HUES48 (cell line): ENCODE results near the gene TCEAL7.
"Not testable (repeated sequence)": the region's sequence is repeated elsewhere in the genome, so short reads cannot be mapped to it uniquely, and the experiment has no call there.

ENCODE experiments used
- H3K27ac ChIP-seq: one replicate; pipeline ENCODE4 v1.7.0; 2013; ENCODE audit warnings: low read depth, low read length, inconsistent platforms
- H3K27me3 ChIP-seq: 2 replicates; pipeline ENCODE4 v1.6.1; 2013; ENCODE audit warnings: mild to moderate bottlenecking, low read length; ENCODE audit not compliant: control insufficient read depth, insufficient read depth
- H3K36me3 ChIP-seq: 2 replicates; pipeline ENCODE4 v1.6.1; 2013; ENCODE audit warnings: low read length; ENCODE audit not compliant: control insufficient read depth, insufficient read depth
- H3K4me1 ChIP-seq: 2 replicates; pipeline ENCODE4 v1.6.1; 2013; ENCODE audit warnings: mild to moderate bottlenecking, low read length; ENCODE audit not compliant: control insufficient read depth, insufficient read depth
- H3K4me3 ChIP-seq: 2 replicates; pipeline ENCODE4 v1.5.1; 2013; ENCODE audit warnings: mild to moderate bottlenecking, low read depth, low read length
- H3K9ac ChIP-seq: 2 replicates; pipeline ENCODE4 v1.6.1; 2013; ENCODE audit warnings: mild to moderate bottlenecking, low read depth, low read length, moderate library complexity
- H3K9me3 ChIP-seq: 2 replicates; pipeline ENCODE4 v1.6.1; 2013; ENCODE audit warnings: low read length; ENCODE audit not compliant: control insufficient read depth, insufficient read depth

TCEAL7 gene, protein sequence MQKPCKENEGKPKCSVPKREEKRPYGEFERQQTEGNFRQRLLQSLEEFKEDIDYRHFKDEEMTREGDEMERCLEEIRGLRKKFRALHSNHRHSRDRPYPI

DNA sequence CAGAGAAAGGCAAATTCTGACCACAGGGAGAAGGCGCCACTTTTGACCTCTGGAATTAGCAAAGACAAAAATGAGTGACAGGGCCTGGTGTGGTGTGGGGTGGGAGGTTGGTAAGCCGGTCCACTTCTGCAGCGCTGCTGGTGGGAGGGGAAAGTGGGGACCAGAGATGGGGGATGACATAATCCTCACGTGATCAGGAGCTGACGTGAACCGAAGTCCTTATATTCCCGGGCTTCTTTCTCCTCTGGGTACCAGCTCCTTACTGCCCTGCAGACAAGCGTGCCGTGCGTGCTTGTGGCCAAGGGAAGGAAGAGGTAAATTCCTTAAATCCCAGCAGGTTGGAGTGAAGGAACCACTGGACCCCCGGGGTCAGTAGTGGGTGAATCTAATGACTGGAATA is at the start of gene TCEAL7:
TSS of gene TCEAL7 (plus strand) at position 249 of the 400 bp plus-strand sequence. CDS start 1,165 bp downstream, outside the sequence.
- peak within 1 kb of the TSS; percentile 66 for H3K27ac ChIP-seq
- H3K36me3 ChIP-seq: no peaks in the 10 kb centered on the region
- no peaks in the 10 kb centered on the region for H3K9me3 ChIP-seq
- H3K9ac ChIP-seq: peak within 1 kb of the TSS; percentile 10; the same call in 1 of the 2 replicates
- peaks cover 11% of the 10 kb centered on the region; the same call in 1 of the 2 replicates for H3K27me3 ChIP-seq
- H3K4me1 ChIP-seq: peaks cover 28% of the 10 kb centered on the region
- peak within 1 kb of the TSS; percentile 50 for H3K4me3 ChIP-seq

GRCh38 chrX:103293118-103293517 is 36.9 kb upstream of the TCEAL7 start:
- H3K4me1 ChIP-seq: peaks cover 20% of the 10 kb centered on the region
- no peaks in the 10 kb centered on the region for H3K9me3 ChIP-seq
- H3K27ac ChIP-seq: no peak overlapping the region
- peaks cover 50% of the 10 kb centered on the region for H3K27me3 ChIP-seq
- H3K9ac ChIP-seq: no peak overlapping the region
- no peaks in the 10 kb centered on the region for H3K36me3 ChIP-seq
- no peak overlapping the region for H3K4me3 ChIP-seq

GRCh38 chrX:103304705-103305104 is 25.3 kb upstream of the TCEAL7 start:
- Histone ChIP-seq H3K9ac (no peak overlapping the region), H3K9me3 (no peaks in the 10 kb centered on the region), H3K27ac (no peak overlapping the region), H3K4me1 (no peaks in the 10 kb centered on the region), H3K36me3 (peaks cover 11% of the 10 kb centered on the region), H3K27me3 (peaks cover 13% of the 10 kb centered on the region; the same call in 1 of the 2 replicates), H3K4me3 (no peak overlapping the region)

DNA sequence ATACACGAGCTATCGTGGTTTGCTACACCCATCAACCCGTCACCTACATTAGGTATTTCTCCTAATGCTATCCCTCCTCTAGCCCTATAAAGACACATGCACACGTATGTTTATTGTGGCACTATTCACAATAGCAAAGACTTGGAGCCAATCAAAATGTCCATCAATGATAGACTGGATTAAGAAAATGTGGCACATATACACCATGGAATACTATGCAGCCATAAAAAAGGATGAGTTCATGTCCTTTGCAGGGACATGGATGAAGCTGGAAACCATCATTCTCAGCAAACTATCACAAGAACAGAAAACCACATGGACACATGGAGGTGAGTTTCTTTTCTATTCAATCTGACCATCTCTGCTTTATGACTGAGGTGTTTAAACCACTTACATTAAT is 24.4 kb upstream of the TCEAL7 start:
- Histone ChIP-seq H3K27me3 (peaks cover 13% of the 10 kb centered on the region; the same call in 1 of the 2 replicates), H3K36me3 (peaks cover 11% of the 10 kb centered on the region)
- not testable (repeated sequence) for H3K9me3 ChIP-seq, H3K27ac ChIP-seq, H3K4me1 ChIP-seq, H3K9ac ChIP-seq, H3K4me3 ChIP-seq

DNA sequence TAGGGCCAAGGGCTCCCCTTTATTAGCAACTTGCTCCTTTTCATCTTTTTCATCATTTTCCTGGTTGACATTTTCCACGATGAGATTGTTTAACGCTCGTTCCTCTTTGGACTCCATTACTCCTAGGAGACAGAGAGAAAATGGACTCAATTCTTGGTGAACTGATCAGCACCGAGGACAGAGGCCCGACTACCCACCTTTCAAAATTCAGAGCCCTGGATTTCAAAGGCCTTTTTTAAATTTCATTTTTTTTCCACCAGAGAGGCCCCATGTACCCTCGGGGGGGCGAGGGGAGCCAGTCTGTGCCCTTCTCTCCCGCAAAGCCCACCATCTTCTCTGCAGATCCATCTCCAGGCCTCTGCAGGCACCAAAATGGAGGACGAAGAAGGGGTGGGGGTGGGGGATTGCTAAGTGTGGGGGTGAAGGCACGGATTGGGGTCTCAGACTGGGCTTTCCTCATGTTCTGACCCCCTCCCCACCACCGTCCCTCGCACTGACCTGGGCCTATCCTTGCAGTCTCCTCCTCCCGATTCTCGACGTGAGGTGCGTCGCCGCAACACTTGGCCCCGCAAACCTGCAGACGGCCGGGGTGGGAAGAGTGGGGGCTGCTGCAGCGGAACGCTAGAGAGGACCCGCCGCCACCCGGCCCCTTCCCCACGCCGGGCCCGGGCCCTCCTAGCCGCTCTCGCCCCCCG is 20.0 kb upstream of the TCEAL7 start:
- H3K4me1 ChIP-seq: peaks cover 6% of the 10 kb centered on the region
- H3K36me3 ChIP-seq: peaks cover 11% of the 10 kb centered on the region
- H3K27me3 ChIP-seq: peaks cover 12% of the 10 kb centered on the region
- no peaks in the 10 kb centered on the region for H3K9me3 ChIP-seq
- peak overlapping the region; percentile 80 for H3K4me3 ChIP-seq
- peak overlapping the region; percentile 81 for H3K9ac ChIP-seq
- peak overlapping the region; percentile 71 for H3K27ac ChIP-seq

DNA sequence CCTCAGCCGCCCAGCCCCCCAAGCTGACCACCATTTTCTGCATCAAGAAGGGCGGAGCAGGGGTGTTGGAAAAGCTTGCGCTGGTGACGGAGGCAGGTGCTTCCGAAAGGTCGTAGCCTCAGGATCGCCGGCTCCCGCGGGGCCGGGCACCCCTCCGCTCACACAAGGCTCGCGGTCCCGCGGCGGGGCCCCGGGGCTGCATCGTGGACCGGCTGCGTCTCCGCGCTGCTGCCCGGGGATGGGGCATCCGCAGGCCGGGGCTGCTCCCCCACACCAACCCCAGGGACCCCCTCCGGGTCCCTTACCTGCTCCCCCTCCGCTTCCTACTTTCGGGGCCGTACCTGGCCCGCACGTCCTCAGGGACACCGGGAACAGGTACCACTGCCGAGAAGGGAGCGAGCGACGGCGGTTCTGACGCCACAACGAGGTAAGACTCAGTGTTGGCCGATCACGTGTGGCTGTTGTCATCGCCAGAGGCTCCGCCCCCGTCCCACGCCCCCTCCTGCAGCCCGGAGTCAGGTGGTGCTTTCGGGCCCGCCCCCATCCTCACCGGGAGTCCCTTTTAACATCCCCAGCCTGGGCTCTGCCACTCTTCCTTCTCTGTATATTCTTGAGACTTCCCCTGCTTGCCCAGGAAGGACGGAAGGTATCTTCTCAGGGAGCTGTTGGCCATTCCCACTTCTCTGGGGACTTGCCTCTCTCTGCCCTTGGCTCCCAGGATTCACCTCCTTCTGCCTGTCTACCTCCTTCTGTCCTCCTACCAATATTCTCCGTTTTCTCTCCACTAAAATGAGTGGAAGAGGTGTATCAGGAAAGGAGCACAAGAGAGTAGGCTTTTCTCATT is 19.3 kb upstream of the TCEAL7 start, which contains the start of gene BEX2:
TSS of gene BEX2 (minus strand) at position 436 of the 844 bp plus-strand sequence. CDS start 1,014 bp downstream, outside the sequence.
- Histone ChIP-seq H3K9me3 (no peaks in the 10 kb centered on the region), H3K9ac (peak within 1 kb of the TSS; percentile 81), H3K27ac (peak within 1 kb of the TSS; percentile 71), H3K4me3 (peak within 1 kb of the TSS; percentile 80), H3K4me1 (peaks cover 6% of the 10 kb centered on the region), H3K27me3 (peaks cover 10% of the 10 kb centered on the region), H3K36me3 (peaks cover 11% of the 10 kb centered on the region)

DNA sequence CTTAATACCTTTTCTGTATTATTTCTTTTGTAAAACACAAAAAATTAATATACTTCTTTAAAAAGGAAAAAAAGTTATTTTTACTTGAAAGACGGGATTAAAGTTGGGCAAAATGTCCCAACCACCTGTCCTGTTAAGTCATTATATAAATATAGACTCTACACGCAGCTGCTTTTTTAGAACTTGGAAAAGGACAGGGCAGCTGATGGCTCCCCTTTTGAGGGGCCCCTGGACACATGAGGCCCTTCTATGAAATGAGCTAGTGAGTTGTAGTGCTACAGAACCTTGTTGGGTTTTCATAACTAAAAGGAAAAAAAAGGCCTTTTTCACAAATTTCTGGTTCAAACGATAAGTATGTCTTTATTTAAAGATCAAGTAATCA is 18.6 kb upstream of the TCEAL7 start:
- Histone ChIP-seq H3K4me3 (peak overlapping the region; percentile 80), H3K9me3 (no peaks in the 10 kb centered on the region), H3K27me3 (peaks cover 10% of the 10 kb centered on the region), H3K4me1 (peaks cover 6% of the 10 kb centered on the region), H3K36me3 (peaks cover 11% of the 10 kb centered on the region), H3K27ac (peak overlapping the region; percentile 71), H3K9ac (no peak overlapping the region)

DNA sequence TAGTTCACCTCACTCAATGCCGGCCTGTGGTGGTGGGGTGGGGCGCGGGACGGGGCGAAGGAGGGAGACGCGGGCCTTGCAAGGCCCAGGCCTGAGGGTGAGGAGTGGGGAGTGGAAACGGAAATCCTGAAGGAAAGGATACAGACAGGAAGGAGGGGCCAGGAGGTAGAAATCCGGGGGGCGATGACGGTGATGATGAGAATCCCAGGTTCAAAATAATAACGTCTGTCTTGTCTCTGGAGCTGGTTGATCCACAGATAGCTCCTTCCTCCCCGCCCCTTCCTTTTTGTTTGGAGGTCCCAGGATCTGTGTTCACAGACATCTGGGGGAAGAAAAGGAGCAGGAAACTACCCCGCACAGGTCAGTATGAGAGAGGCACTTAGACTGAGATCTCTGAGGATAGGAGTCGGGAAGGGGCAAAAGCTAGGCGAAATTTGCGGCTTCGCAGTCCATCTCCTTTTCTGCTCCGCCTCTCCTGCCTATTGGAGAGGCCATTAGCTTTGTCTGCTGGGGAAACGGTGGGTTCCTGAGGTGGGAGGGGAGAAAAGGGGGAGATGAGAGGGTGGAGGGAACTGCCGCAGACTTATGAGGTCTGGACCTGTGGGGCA is 746 bp downstream of the TCEAL7 start:
- Histone ChIP-seq H3K36me3 (no peaks in the 10 kb centered on the region), H3K9ac (peak overlapping the region; percentile 10; the same call in 1 of the 2 replicates), H3K9me3 (no peaks in the 10 kb centered on the region), H3K27ac (peak overlapping the region; percentile 66), H3K4me1 (peaks cover 28% of the 10 kb centered on the region), H3K27me3 (peaks cover 14% of the 10 kb centered on the region; the same call in 1 of the 2 replicates), H3K4me3 (peak overlapping the region; percentile 50)

DNA sequence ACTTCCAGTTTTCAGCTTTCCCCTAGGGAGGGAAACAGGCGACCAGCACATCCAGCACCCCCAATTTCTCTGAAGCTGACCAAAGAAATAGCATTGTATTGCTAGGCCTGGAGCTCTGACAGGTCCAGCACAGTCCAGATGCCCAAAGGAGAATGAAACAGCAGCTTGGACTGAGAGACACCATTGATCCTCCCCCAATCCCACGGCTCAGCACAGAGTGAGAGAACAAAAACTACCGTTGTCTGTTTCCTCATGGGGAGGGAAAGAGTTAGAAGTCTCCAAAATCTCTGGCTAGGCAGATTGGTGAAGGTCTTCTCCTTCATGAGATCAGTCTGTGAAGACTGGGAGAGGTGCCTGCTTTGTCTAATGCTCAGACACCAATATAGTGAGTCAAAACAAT is 8.6 kb downstream of the TCEAL7 start:
- H3K4me3 ChIP-seq: no peak overlapping the region
- H3K27me3 ChIP-seq: peaks cover 2% of the 10 kb centered on the region; the same call in 1 of the 2 replicates
- H3K36me3 ChIP-seq: no peaks in the 10 kb centered on the region
- no peaks in the 10 kb centered on the region for H3K9me3 ChIP-seq
- peaks cover 9% of the 10 kb centered on the region for H3K4me1 ChIP-seq
- H3K9ac ChIP-seq: no peak overlapping the region
- H3K27ac ChIP-seq: no peak overlapping the region

- no peak overlapping the region for H3K27ac ChIP-seq
- H3K4me1 ChIP-seq: peaks cover 6% of the 10 kb centered on the region
- peaks cover 6% of the 10 kb centered on the region; the same call in 1 of the 2 replicates for H3K27me3 ChIP-seq
- no peak overlapping the region for H3K9ac ChIP-seq
- H3K9me3 ChIP-seq: no peaks in the 10 kb centered on the region
- H3K4me3 ChIP-seq: no peak overlapping the region
- no peaks in the 10 kb centered on the region for H3K36me3 ChIP-seq
Measured at GRCh38 chrX:103343105-103343504, 13.1 kb downstream of the TCEAL7 start.
